ENCODE data around the gene LIPI.
"Not testable (repeated sequence)": the region's sequence is repeated elsewhere in the genome, so short reads cannot be mapped to it uniquely, and the experiment has no call there.

LIPI gene

GRCh38 chr21:14119038-14119437 lies 91.7 kb downstream of the LIPI start:
- no peak for DNase-seq (ENCODE audit: low read depth in 2 of 3, low spot score in 1 of 3)

GRCh38 chr21:14116080-14116481 lies 94.7 kb downstream of the LIPI start:
- no peak for DNase-seq (ENCODE audit: low read depth in 2 of 3, low spot score in 1 of 3)

- DNase-seq (ENCODE audit: low read depth in 2 of 3, low spot score in 1 of 3) = no peak
Measured at GRCh38 chr21:14115646-14116045, 95.1 kb downstream of the LIPI start.

- no peak for DNase-seq (ENCODE audit: low read depth in 2 of 3, low spot score in 1 of 3)
Measured at GRCh38 chr21:14114251-14114650, 96.5 kb downstream of the LIPI start.

- not testable (repeated sequence) for DNase-seq (ENCODE audit: low read depth in 2 of 3, low spot score in 1 of 3)
Measured at GRCh38 chr21:14104564-14104963, 106.2 kb downstream of the LIPI start.

- DNase-seq (ENCODE audit: low read depth in 2 of 3, low spot score in 1 of 3) = no peak
Measured at GRCh38 chr21:14099570-14099969, 111.2 kb downstream of the LIPI start.

- no peak for DNase-seq (ENCODE audit: low read depth in 2 of 3, low spot score in 1 of 3)
Measured at GRCh38 chr21:14097881-14098499, 112.8 kb downstream of the LIPI start.

GRCh38 chr21:14096577-14096976 lies 114.2 kb downstream of the LIPI start:
- DNase-seq (ENCODE audit: low read depth in 2 of 3, low spot score in 1 of 3) = no peak

GRCh38 chr21:14096172-14096571 lies 114.6 kb downstream of the LIPI start:
- DNase-seq (ENCODE audit: low read depth in 2 of 3, low spot score in 1 of 3) = no peak

GRCh38 chr21:14095056-14095455 lies 115.7 kb downstream of the LIPI start:
- no peak for DNase-seq (ENCODE audit: low read depth in 2 of 3, low spot score in 1 of 3)

GRCh38 chr21:14092834-14093560 lies 117.8 kb downstream of the LIPI start:
- DNase-seq (ENCODE audit: low read depth in 2 of 3, low spot score in 1 of 3) = no peak

- DNase-seq (ENCODE audit: low read depth in 2 of 3, low spot score in 1 of 3) = not testable (repeated sequence)
Measured at GRCh38 chr21:14090184-14090583, 120.6 kb downstream of the LIPI start.

- DNase-seq (ENCODE audit: low read depth in 2 of 3, low spot score in 1 of 3) = no peak
Measured at GRCh38 chr21:14088391-14088790, 122.4 kb downstream of the LIPI start.

GRCh38 chr21:14086553-14086952 lies 124.2 kb downstream of the LIPI start:
- no peak for DNase-seq (ENCODE audit: low read depth in 2 of 3, low spot score in 1 of 3)

- no peak for DNase-seq (ENCODE audit: low read depth in 2 of 3, low spot score in 1 of 3)
Measured at GRCh38 chr21:14084701-14085100, 126.1 kb downstream of the LIPI start.

GRCh38 chr21:14084068-14084501 lies 126.7 kb downstream of the LIPI start:
- no peak for DNase-seq (ENCODE audit: low read depth in 2 of 3, low spot score in 1 of 3)

GRCh38 chr21:14080764-14081096 lies 130.0 kb downstream of the LIPI start:
- DNase-seq (ENCODE audit: low read depth in 2 of 3, low spot score in 1 of 3) = no peak

- no peak for DNase-seq (ENCODE audit: low read depth in 2 of 3, low spot score in 1 of 3)
Measured at GRCh38 chr21:14080040-14080763, 130.6 kb downstream of the LIPI start.

- DNase-seq (ENCODE audit: low read depth in 2 of 3, low spot score in 1 of 3) = no peak
Measured at GRCh38 chr21:14078746-14079375, 131.9 kb downstream of the LIPI start.

- no peak for DNase-seq (ENCODE audit: low read depth in 2 of 3, low spot score in 1 of 3)
Measured at GRCh38 chr21:14076143-14076806, 134.5 kb downstream of the LIPI start.

Measured in stimulated activated CD4-positive, alpha-beta T cell treated with anti-CD3 and anti-CD28 coated beads, Interleukin-12 subunit alpha, Interleukin-12 subunit beta, amount 100 ng/mL, for 48 hours (primary cell).